SU-DHL-6 (cell line): ENCODE measurements around the gene ALG11.

Experiments
- H2AFZ ChIP-seq: fragments of 200-600 bp; sonication (generic); 2 replicates; pipeline ENCODE4 v1.6.1; 2014; ENCODE audit warnings: low read depth, mild to moderate bottlenecking, moderate library complexity, mixed read lengths, antibody characterized with exemption, low read length; ENCODE audit not compliant: severe bottlenecking
- H3F3A ChIP-seq: fragments of 200-600 bp; shearing (Covaris generic); 2 replicates; pipeline ENCODE4 v1.6.0; 2016; ENCODE audit warnings: antibody characterized with exemption, mild to moderate bottlenecking; ENCODE audit not compliant: insufficient read depth
- H3K27ac ChIP-seq: fragments of 200-600 bp; sonication (generic); 2 replicates; pipeline ENCODE4 v1.5.1; 2016; ENCODE audit warnings: low read depth, mild to moderate bottlenecking, low read length, moderate library complexity, mixed read lengths
- H3K27me3 ChIP-seq: fragments of 200-600 bp; sonication (generic), shearing (Covaris generic); 2 replicates; pipeline ENCODE4 v1.6.0; 2014; ENCODE audit warnings: mild to moderate bottlenecking, low read length
- H3K36me3 ChIP-seq: fragments of 200-600 bp; sonication (generic); 2 replicates; pipeline ENCODE4 v1.6.1; 2014; ENCODE audit warnings: mild to moderate bottlenecking, low read length, mixed read lengths
- H3K4me2 ChIP-seq: fragments of 300-600, 200-600 bp; shearing (Covaris generic), sonication (generic); 2 replicates; pipeline ENCODE4 v1.6.0; 2014; ENCODE audit warnings: low read length, low read depth, mild to moderate bottlenecking; ENCODE audit not compliant: poor library complexity, severe bottlenecking
- H3K4me3 ChIP-seq: fragments of 200-600 bp; sonication (generic); 2 replicates; pipeline ENCODE4 v1.5.1; 2014; ENCODE audit warnings: antibody characterized with exemption, low read length, mild to moderate bottlenecking, mixed read lengths; ENCODE audit not compliant: insufficient read depth, poor library complexity, severe bottlenecking
- H3K79me2 ChIP-seq: fragments of 200-600 bp; sonication (generic); 2 replicates; pipeline ENCODE4 v1.6.1; 2014; ENCODE audit warnings: mild to moderate bottlenecking, low read length, moderate library complexity; ENCODE audit not compliant: insufficient read depth
- H3K9ac ChIP-seq: fragments of 200-600 bp; sonication (generic); 2 replicates; pipeline ENCODE4 v1.7.0; 2014; ENCODE audit warnings: mild to moderate bottlenecking, low read length
- H3K9me2 ChIP-seq: fragments of 200-600 bp; sonication (generic); replicated peaks from 2 replicates; pipeline ENCODE4 v1.6.1; 2014; ENCODE audit warnings: low read length; ENCODE audit not compliant: insufficient read depth
- H3K9me3 ChIP-seq: fragments of 200-600 bp; sonication (generic); 2 replicates; pipeline ENCODE4 v1.6.1; 2014; ENCODE audit warnings: low read length, mixed read lengths; ENCODE audit not compliant: insufficient read depth
- H4K20me1 ChIP-seq: fragments of 200-600 bp; sonication (generic); 2 replicates; pipeline ENCODE4 v1.6.1; 2014; ENCODE audit warnings: low read depth, mild to moderate bottlenecking, antibody characterized with exemption, low read length, moderate library complexity, mixed read lengths
- EZH2phosphoT487 ChIP-seq: fragments of 200-600 bp; sonication (generic), shearing (Covaris generic); conservative IDR thresholded peaks from 2 replicates; pipeline ENCODE4 v1.6.1; 2018; ENCODE audit warnings: mild to moderate bottlenecking, antibody characterized with exemption, low read length, moderate library complexity, mixed read lengths
- TF ChIP-seq, protein P1 (sequence below): fragments of 200-600 bp; sonication (generic); IDR thresholded peaks from one replicate; pipeline ENCODE4 v1.5.1; 2017; ENCODE audit warnings: antibody characterized with exemption, mild to moderate bottlenecking, low read length, moderate library complexity; ENCODE audit not compliant: insufficient read depth, poor library complexity, severe bottlenecking

Gene ALG11

DNA sequence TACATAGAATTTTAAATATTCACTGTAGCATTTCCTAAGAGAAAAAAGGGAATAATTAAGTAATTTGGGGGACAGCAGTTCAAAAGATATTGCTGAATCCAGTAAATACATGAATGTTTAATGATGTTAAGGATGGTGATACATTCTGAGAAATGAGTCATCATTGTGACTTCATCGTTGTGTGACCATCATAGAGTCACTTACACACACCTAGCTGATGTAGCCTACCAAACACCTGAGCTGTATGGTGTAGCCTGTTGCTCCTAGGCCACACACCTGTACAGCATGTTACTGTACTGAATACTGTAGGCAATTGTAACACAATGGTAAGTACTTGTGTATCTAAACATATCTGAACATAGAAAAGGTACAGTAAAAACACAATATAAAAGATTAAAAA lies 35.8 kb upstream of the ALG11 start:
- Histone ChIP-seq H3K27me3 (no peaks in the 10 kb centered on the region), H3K79me2 (no peaks in the 10 kb centered on the region), H3K4me3 (no peak overlapping the region), H3K4me2 (no peak overlapping the region), H3K9ac (no peak overlapping the region), H3K9me3 (no peaks in the 10 kb centered on the region), H3K27ac (no peak overlapping the region), H4K20me1 (no peaks in the 10 kb centered on the region), H2AFZ (no peak overlapping the region), H3K36me3 (no peaks in the 10 kb centered on the region), H3F3A (no peaks in the 10 kb centered on the region), H3K9me2 (no peaks in the 10 kb centered on the region)
- TF ChIP-seq, protein P1, sequence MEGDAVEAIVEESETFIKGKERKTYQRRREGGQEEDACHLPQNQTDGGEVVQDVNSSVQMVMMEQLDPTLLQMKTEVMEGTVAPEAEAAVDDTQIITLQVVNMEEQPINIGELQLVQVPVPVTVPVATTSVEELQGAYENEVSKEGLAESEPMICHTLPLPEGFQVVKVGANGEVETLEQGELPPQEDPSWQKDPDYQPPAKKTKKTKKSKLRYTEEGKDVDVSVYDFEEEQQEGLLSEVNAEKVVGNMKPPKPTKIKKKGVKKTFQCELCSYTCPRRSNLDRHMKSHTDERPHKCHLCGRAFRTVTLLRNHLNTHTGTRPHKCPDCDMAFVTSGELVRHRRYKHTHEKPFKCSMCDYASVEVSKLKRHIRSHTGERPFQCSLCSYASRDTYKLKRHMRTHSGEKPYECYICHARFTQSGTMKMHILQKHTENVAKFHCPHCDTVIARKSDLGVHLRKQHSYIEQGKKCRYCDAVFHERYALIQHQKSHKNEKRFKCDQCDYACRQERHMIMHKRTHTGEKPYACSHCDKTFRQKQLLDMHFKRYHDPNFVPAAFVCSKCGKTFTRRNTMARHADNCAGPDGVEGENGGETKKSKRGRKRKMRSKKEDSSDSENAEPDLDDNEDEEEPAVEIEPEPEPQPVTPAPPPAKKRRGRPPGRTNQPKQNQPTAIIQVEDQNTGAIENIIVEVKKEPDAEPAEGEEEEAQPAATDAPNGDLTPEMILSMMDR: no peak
- no peak for TF ChIP-seq EZH2phosphoT487

DNA sequence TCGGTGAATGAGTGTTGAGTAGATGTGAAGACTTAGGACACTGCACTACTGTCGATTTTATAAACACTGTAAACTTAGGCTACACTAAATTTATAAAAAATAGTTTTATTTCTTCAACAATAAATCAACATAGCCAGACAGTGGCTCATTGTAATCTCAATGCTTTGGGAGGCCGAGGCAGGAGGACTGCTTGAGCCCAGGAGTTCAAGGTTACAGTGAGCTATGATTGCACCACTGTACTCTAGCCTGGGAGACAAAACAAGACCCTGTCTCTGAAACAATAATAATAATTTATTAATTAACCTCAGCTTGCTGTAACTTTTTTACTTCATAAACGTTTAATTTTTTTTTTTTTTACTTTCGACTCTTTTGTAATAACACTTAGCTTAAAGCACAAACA lies 35.3 kb upstream of the ALG11 start:
- H3K4me2 ChIP-seq: no peak overlapping the region
- H3K9me2 ChIP-seq: no peaks in the 10 kb centered on the region
- no peak for TF ChIP-seq EZH2phosphoT487
- TF ChIP-seq, protein P1: no peak
- no peaks in the 10 kb centered on the region for H3K36me3 ChIP-seq
- H4K20me1 ChIP-seq: no peaks in the 10 kb centered on the region
- no peaks in the 10 kb centered on the region for H3K9me3 ChIP-seq
- no peaks in the 10 kb centered on the region for H3K27me3 ChIP-seq
- no peaks in the 10 kb centered on the region for H3F3A ChIP-seq
- H3K4me3 ChIP-seq: no peak overlapping the region
- H2AFZ ChIP-seq: no peak overlapping the region
- H3K9ac ChIP-seq: no peak overlapping the region
- no peaks in the 10 kb centered on the region for H3K79me2 ChIP-seq
- no peak overlapping the region for H3K27ac ChIP-seq

DNA sequence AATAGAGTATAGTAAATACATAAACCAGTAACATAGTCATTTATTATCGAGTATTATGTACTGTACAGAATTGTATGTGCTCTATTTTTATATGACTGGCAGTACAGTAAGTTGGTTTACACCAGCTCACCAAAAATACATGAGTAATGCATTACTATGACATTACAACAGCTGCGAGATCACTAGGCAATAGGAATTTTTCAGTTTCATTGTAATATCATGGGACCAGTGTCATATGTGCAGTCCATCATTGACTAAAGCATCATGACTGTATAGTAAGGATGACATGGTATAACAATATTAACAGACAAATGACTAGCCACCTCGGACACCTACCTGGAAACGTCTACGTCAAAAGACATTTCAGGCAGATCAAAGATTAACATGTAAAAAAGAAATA lies 34.6 kb upstream of the ALG11 start:
- Histone ChIP-seq H3K9me3 (no peaks in the 10 kb centered on the region), H3K79me2 (no peaks in the 10 kb centered on the region), H3K36me3 (no peaks in the 10 kb centered on the region), H3K4me3 (no peak overlapping the region), H4K20me1 (no peaks in the 10 kb centered on the region), H3K27me3 (no peaks in the 10 kb centered on the region), H3K4me2 (no peak overlapping the region), H3K9me2 (no peaks in the 10 kb centered on the region), H3K27ac (no peak overlapping the region), H2AFZ (no peak overlapping the region), H3F3A (no peaks in the 10 kb centered on the region), H3K9ac (no peak overlapping the region)
- TF ChIP-seq, protein P1: no peak
- TF ChIP-seq EZH2phosphoT487: no peak
